ENCODE results near the gene MTMR2. TPM values are rescaled to one million over a fixed set of nuclear protein-coding genes. Genes with fewer than 3 reads are reported as not detected.
"Not testable (repeated sequence)": the region's sequence is repeated elsewhere in the genome, so short reads cannot be mapped to it uniquely, and the experiment has no call there.

Gene MTMR2
- total RNA-seq, 1 experiment from 2014 or later, result 23.5 TPM

DNA sequence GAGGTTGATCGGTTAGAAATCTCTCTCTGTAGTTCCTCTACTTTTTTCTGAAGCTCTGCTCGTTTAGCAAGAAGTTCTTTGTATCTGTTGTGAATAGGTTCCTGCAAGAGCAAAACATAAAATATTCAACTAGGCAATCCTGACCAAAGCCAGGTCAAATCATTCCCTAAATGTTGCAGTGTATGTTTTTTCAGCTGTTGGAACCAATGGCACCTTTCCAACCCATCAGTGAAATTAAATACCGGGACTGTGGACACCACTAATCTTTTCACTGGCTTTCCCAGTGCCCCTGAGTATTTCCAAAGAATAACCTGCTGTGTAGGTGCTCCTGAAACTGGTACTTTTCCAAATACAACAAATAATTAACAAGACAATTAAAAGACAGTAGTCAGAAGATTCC, 88.6 kb downstream of the MTMR2 start:
- DNase-seq (ENCODE audit: low spot score), result no peak
- in situ Hi-C loops (cut with HindIII; ENCODE audit: low sequenced_read_pairs), result no loop called here

DNA sequence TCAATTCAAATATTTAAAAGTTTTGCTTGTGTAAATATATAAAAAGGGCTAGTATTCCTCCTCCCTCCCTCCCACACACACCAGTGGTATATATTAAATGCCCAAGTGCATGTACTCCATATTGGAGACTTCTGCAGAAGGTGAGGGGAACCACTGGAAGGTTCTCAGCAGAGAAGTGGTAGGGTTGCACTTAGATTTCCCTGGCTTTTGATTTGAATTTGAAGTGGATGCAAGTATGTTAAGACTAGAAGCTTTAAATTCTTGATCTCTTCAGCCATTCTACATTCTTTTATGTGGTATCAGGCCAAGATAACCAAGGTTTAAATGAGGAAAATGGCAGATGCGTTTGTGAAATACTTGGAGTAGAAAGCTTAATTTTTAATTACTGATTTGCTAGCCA, 90.5 kb downstream of the MTMR2 start:
- no peak for DNase-seq (ENCODE audit: low spot score)
- in situ Hi-C loops (cut with HindIII; ENCODE audit: low sequenced_read_pairs), result no loop called here

DNA sequence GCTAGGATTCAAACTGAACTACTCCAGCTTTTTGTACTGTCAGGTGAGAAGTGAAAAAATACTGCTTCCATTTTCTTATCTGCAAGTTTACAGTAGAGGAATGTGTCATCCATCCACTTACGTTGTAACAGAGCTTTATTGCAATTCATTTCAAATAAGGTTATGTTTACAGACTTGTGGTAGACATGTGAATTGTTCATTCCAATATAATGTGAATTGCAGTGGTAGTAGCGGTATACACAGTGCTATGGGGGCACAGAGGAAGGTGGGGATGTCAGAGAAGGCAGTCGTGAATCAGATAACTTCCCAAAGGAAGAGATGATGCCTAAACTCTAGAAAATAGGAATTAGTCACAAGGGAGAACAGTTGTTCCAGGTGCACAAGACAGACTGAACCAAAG, 91.1 kb downstream of the MTMR2 start:
- DNase-seq (ENCODE audit: low spot score), result no peak
- in situ Hi-C loops (cut with HindIII; ENCODE audit: low sequenced_read_pairs), result no loop called here

DNA sequence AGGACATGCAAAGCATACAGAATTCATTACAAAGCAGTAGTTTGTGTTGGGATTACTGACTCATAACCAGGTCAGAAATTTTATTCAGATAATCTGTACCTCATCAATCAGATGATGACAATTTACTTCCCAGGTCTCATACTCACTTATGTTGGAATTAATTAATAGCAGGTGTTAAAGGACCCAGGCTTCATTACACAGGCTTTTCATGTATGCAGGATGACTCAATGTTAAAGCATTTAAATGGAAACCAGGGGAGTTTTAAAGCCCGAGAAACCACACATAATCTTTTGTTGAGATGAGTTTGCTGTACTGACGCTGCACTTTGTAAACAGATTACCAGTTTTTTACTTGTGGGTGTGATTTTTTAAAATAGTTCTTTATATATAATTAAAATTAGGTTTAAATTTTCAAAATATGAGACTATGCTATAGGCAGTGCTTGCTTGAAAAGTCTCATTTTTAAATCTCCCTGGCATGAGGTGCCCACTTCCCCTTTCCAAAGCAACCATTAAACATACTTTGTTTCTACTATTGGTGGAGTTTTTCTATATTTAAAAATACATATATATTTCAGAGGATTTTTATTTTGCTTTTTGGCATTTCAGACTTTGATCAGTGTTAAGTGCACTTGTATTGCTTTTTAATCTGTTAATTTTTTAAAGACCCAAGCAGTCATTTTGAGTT, 92.6 kb downstream of the MTMR2 start:
- in situ Hi-C loops (cut with HindIII; ENCODE audit: low sequenced_read_pairs), result no loop called here
- no peak for DNase-seq (ENCODE audit: low spot score)

- DNase-seq (ENCODE audit: low spot score), result no peak
- in situ Hi-C loops (cut with HindIII; ENCODE audit: low sequenced_read_pairs), result no loop called here
These were observed 94.2 kb downstream of the MTMR2 start for GRCh38 chr11:95829580-95830259.

DNA sequence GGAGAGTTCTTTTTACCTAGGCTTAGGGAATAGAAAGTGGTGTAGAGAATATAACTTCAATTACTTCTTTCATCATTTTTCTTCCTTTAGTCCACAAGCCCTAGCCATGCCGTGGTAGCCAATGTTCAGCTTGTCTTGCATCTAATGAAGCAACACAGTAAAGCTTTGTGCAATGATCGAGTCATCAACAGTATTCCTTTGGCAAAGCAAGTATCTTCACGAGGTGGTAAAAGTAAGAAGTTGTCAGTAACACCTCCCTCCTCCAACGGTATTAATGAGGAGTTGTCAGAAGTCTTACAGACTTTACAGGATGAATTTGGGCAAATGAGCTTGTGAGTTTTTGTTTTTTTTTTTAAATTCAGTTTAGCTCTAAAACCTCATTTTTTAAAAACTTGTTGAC, 96.2 kb downstream of the MTMR2 start:
- in situ Hi-C loops (cut with HindIII; ENCODE audit: low sequenced_read_pairs), result no loop called here

DNA sequence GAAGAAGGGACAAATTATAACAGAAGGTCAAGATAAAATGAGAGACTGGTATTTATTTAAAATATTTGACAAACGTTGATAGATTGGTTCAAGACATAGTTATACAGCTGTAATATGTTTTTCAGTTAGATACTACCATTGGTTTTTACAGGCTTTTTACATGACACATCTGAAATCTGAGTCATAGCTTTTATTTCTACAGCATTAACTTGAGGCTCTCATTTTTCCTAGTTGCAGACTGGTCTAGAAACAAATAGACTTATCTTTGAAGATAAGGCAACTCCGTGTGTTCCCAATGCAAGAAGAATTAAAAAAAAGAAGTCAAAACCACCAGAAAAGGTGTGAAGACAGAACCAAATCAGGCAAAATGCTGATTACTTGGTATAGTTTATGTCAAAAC, 102.3 kb downstream of the MTMR2 start:
- DNase-seq (ENCODE audit: low spot score), result no peak
- in situ Hi-C loops (cut with HindIII; ENCODE audit: low sequenced_read_pairs), result no loop called here

More for the DNA sequence above, 96.2 kb downstream of the MTMR2 start:
- DNase-seq (ENCODE audit: low spot score), result no peak

GRCh38 chr11:95816037-95816436, 107.9 kb downstream of the MTMR2 start:
- in situ Hi-C loops (cut with HindIII; ENCODE audit: low sequenced_read_pairs), result no loop called here
- DNase-seq (ENCODE audit: low spot score), result no peak

- in situ Hi-C loops (cut with HindIII; ENCODE audit: low sequenced_read_pairs); DNase-seq (ENCODE audit: low spot score): not testable (repeated sequence)
These were observed 112.9 kb downstream of the MTMR2 start for GRCh38 chr11:95811052-95811451.

- DNase-seq (ENCODE audit: low spot score); in situ Hi-C loops (cut with HindIII; ENCODE audit: low sequenced_read_pairs): not testable (repeated sequence)
These were observed 117.4 kb downstream of the MTMR2 start for GRCh38 chr11:95806464-95806863.

DNA sequence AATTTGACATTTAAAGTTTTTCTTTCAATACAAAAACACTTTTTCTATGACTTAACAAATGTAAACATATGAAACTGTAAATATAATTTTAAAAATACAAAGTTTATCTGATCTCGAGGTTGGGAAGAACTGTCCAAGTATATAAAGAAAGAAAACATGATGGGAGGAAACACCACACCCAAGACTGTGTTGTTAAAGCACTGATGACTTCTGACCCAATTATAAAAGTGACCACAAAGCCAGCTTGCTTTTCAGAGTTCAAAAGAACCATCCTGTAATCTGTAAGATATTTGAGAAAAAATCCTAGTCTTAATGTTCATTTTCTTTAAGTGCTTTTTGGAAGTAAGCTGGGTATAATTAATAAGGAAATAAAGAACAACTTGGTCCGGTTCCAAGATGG, 118.0 kb downstream of the MTMR2 start:
- no peak for DNase-seq (ENCODE audit: low spot score)
- in situ Hi-C loops (cut with HindIII; ENCODE audit: low sequenced_read_pairs), result no loop called here

GRCh38 chr11:95803973-95804372, 119.9 kb downstream of the MTMR2 start:
- DNase-seq (ENCODE audit: low spot score), result no peak
- in situ Hi-C loops (cut with HindIII; ENCODE audit: low sequenced_read_pairs), result no loop called here

GRCh38 chr11:95802806-95803205, 121.1 kb downstream of the MTMR2 start:
- DNase-seq (ENCODE audit: low spot score), result no peak
- in situ Hi-C loops (cut with HindIII; ENCODE audit: low sequenced_read_pairs), result no loop called here

DNA sequence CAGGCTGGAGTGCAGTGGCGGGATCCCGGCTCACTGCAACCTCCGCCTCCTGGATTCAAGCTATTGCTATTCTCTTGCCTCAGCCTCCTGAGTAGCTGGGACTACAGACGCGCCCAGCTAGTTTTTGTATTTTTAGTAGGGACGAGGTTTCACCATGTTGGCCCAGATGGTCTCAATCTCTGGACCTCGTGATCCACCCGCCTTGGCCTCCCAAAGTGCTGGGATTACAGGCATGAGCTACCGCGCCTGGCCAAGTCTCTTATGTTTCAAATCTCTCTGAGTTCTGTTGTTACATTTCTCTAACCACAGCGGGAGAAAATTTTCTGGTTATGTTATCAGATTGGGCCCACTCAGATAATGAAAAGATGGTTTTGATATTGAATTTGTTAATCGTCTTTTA, 123.5 kb downstream of the MTMR2 start:
- no peak for DNase-seq (ENCODE audit: low spot score)
- in situ Hi-C loops (cut with HindIII; ENCODE audit: low sequenced_read_pairs), result no loop called here

DNA sequence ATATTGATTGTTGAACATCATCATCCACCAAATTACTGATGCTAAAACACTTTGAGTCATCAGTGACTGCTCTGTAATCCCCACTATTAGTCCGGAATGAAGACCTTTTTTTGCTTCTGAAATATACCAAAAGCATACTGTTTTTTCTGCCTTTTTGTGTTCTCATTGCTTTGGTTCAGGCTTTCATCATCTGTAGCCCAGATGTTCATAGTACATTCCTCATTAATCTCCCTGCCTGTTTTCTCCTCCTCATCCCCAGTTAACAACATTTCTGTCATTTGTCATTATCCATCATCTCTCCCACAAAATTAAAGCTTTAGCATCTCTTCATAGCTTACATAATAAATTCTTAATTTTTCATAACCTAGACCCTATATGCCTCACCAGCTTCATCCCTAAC, 124.4 kb downstream of the MTMR2 start:
- DNase-seq (ENCODE audit: low spot score), result no peak
- in situ Hi-C loops (cut with HindIII; ENCODE audit: low sequenced_read_pairs), result no loop called here

DNA sequence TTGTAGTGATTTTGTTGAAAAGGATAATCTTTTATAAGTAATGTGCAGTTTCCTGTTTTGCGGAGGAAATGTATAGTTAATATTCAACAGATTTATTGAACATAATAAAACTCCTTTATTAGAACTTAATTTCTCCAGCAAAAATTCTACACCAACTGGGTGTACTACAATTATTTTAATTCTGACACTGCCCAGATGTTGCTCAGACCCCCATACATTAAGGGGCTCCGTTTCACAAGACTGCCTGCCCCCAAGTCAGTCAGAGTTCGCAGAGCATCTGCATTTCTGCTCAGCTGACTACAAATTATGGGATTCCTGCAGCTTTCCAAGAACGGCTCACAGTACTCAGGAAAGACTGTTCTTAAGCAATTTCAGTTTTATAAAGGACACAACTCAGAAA, 127.4 kb downstream of the MTMR2 start:
- no peak for DNase-seq (ENCODE audit: low spot score)
- in situ Hi-C loops (cut with HindIII; ENCODE audit: low sequenced_read_pairs), result no loop called here

- in situ Hi-C loops (cut with HindIII; ENCODE audit: low sequenced_read_pairs), result no loop called here
- no peak for DNase-seq (ENCODE audit: low spot score)
These were observed 128.1 kb downstream of the MTMR2 start for GRCh38 chr11:95795627-95796295.

DNA sequence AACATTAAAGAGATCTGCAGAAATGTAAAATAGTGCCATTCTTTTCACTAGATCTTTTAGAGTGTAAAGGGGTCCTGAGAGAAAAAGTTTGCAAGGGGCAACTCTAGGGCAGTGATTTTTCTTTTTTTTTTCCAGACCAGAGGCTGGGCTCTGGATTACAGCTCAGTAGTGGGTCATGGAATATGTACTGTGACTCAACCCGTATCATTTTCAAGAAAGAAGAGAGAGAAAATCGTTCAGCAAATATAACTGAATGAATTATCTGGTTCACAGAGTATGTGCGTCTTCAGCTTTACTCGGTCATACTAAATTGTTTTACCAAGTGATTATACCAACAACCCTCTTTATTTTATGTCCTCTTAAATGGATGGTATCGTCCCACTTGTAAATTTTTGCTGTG, 129.8 kb downstream of the MTMR2 start:
- in situ Hi-C loops (cut with HindIII; ENCODE audit: low sequenced_read_pairs), result no loop called here
- DNase-seq (ENCODE audit: low spot score), result no peak

- in situ Hi-C loops (cut with HindIII; ENCODE audit: low sequenced_read_pairs), result no loop called here
- DNase-seq (ENCODE audit: low spot score), result no peak
These were observed 130.8 kb downstream of the MTMR2 start for GRCh38 chr11:95793116-95793515.

GRCh38 chr11:95792700-95793099, 131.2 kb downstream of the MTMR2 start:
- in situ Hi-C loops (cut with HindIII; ENCODE audit: low sequenced_read_pairs), result no loop called here
- no peak for DNase-seq (ENCODE audit: low spot score)

DNA sequence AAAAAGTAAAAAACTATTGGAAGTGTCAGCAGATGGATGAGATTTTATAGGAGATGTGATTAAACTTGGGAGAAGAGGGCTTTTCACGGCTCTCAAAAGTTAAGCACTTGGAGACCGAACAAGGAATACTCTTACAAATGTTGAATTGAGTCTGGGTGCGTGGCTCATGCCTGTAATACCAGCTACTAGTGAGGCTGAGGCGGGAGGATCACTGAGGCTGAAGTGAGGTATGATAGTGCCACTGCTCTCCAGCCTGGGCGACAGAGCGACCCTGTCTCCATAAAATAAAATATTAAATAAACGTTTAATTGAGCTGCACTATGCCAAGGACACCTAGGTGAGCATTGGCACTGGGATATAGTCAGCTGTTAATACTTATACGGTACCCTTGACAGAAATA, 131.7 kb downstream of the MTMR2 start:
- in situ Hi-C loops (cut with HindIII; ENCODE audit: low sequenced_read_pairs), result no loop called here
- DNase-seq (ENCODE audit: low spot score), result no peak
